Measurements from ENCODE around the gene SRC. TPM values are rescaled to one million over a fixed set of nuclear protein-coding genes. Genes with fewer than 3 reads are reported as not detected.

The SRC gene
- total RNA-seq, 2 experiments from 2014 or later, result 5.3 to 6.1 TPM

DNA sequence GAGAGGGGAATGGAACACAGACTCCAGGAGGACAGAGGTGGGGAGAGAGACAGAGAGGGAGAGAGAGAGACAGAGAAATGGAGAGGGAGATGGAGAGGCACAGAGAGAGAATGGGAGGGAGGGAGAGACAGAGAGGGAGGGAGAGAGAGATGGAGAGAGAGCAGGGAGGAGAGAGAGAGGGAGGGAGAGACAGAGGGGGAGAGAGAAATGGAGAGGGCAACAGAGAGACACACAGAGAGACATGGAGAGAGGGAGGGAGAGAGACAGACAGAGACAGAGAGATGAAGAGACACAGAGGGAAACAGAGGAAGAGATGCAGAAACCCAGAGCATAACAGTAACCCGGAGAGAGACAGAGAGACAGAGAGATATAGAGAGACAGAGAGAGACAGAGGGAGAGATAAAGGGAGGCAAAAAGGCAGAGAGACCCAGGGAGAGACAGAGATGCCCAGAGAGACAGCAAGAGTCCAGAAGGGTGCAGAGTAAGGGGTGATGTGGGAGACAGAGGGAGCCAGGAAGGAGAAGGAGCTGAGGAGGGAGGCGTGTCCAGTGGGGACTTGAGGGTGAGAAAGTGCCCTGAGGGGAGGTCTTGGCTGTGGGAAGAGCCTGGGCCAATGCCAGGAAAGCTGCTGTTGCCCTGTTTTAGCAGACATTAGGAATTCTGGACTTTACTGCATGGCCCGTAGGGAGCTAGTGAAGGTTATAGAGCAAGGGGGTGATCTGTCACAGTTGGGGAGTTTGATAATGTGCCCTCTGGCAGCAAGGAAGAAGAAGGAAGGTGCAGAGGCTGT, 78.3 kb downstream of the SRC start:
- POLR2A ChIA-PET, result no interaction called here
- Mint-ChIP-seq H3K9me3 (no peaks in the 10 kb centered on the region), H3K27me3 (peaks cover 10% of the 10 kb centered on the region), H3K4me1 (ENCODE audit: low read depth) (no peaks in the 10 kb centered on the region), H3K36me3 (no peaks in the 10 kb centered on the region), H3K4me3 (no peak overlapping the region), H3K27ac (no peak overlapping the region)
- no peak for DNase-seq
- intact Hi-C loops (cut with micrococcal nuclease), result no loop called here
- CTCF ChIA-PET, result no interaction called here

DNA sequence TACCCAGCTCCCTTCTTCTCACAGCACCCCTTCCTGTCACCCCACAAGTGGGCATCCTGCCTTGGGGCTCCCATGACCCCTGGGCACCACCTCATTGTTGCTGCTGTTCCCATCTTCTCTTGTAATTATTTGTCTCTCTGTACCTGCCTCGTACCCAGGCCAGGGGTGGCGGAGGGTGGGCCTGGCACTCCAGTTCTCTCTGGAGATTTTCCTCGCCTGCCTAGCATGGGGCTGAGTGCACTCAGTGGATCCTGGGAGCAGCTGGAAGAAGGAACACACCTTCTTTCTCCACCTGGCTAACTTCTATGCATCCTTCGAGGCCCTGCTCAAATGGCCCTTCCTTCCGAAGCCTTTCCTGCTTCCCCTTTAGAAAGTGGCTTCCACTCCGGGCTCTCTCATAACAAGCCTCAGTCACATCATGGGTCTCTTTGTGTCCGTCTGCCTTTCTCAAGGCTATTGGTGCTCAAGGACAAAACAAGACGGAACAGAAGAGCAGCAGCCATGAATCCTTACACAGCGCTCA, 79.2 kb downstream of the SRC start:
- Mint-ChIP-seq H3K27me3 (peaks cover 10% of the 10 kb centered on the region), H3K4me1 (ENCODE audit: low read depth) (no peaks in the 10 kb centered on the region), H3K27ac (no peak overlapping the region), H3K4me3 (no peak overlapping the region), H3K36me3 (no peaks in the 10 kb centered on the region), H3K9me3 (no peaks in the 10 kb centered on the region)
- CTCF ChIA-PET, result no interaction called here
- no peak for DNase-seq
- POLR2A ChIA-PET, result no interaction called here
- intact Hi-C loops (cut with micrococcal nuclease), result no loop called here

DNA sequence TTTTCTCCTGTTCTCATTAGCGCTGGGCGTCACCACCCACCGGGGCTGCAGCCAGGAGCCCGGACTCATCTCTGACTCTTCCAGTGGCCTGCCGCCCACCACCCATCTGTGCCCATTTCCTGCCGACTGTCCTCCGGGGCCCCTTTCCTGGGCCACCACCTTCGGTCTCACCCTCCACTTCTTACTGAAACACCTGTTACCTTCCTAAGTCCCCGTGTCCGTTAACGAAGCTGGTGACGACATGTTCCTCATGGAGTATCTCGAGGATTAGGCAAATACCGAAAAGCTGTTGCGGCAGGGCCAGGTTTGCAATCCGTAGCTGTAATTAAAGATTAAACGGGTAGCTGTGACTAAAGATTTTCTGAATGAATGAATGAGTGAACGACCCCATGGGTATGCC, 80.2 kb downstream of the SRC start:
- no peak for DNase-seq
- no peak overlapping the region for H3K27ac Mint-ChIP-seq
- ChIA-PET POLR2A (no interaction called here), CTCF (no interaction called here)
- no peaks in the 10 kb centered on the region for H3K4me1 Mint-ChIP-seq (ENCODE audit: low read depth)
- peaks cover 7% of the 10 kb centered on the region for H3K27me3 Mint-ChIP-seq
- H3K4me3 Mint-ChIP-seq, result no peak overlapping the region
- intact Hi-C loops (cut with micrococcal nuclease), result no loop called here
- H3K36me3 Mint-ChIP-seq, result no peaks in the 10 kb centered on the region
- H3K9me3 Mint-ChIP-seq, result no peaks in the 10 kb centered on the region

DNA sequence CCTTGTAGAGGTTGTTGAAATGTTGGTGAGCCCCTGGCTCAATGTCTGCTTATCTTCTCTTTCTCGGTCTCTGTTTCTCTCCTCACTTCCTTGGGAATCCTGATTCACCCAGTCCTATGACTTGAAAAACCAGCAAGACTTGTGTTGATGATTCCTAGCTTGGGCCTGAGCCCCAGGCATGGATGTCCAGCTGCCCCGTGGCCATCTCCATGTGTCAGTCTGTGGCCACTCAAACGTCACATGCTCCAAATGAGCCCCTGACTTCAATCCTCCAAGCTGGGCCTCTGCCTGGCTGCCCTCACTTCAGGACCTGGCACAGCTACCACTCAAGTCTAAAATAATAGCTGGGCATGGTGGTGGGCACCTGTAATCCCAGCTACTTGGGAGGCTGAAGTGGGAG, 81.0 kb downstream of the SRC start:
- ChIA-PET CTCF (no interaction called here), POLR2A (no interaction called here)
- DNase-seq, result no peak
- Mint-ChIP-seq H3K27ac (no peak overlapping the region), H3K27me3 (peaks cover 5% of the 10 kb centered on the region), H3K4me3 (no peak overlapping the region), H3K36me3 (no peaks in the 10 kb centered on the region), H3K4me1 (ENCODE audit: low read depth) (no peaks in the 10 kb centered on the region), H3K9me3 (no peaks in the 10 kb centered on the region)
- intact Hi-C loops (cut with micrococcal nuclease), result no loop called here

DNA sequence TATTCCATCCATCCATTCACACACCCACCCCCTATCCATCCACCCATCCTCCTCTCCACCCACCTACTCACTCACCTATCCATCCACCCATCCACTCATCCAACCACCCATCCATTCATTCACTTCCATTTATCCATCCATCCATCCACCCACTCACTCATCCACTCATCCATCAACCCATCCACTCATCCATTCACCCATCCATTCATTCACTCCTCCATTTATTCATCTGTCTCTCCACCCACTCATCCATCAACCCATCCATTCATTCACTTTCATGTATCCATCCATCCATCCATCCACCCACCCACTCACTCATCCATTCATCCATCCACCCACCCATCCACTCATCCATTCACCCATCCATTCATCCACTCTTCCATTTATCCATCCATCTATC, 84.1 kb downstream of the SRC start:
- DNase-seq, result no peak
- Mint-ChIP-seq H3K27me3 (no peaks in the 10 kb centered on the region), H3K27ac (no peak overlapping the region), H3K4me1 (ENCODE audit: low read depth) (no peaks in the 10 kb centered on the region), H3K36me3 (no peaks in the 10 kb centered on the region), H3K4me3 (no peak overlapping the region), H3K9me3 (no peaks in the 10 kb centered on the region)
- intact Hi-C loops (cut with micrococcal nuclease), result no loop called here
- ChIA-PET CTCF (no interaction called here), POLR2A (no interaction called here)

DNA sequence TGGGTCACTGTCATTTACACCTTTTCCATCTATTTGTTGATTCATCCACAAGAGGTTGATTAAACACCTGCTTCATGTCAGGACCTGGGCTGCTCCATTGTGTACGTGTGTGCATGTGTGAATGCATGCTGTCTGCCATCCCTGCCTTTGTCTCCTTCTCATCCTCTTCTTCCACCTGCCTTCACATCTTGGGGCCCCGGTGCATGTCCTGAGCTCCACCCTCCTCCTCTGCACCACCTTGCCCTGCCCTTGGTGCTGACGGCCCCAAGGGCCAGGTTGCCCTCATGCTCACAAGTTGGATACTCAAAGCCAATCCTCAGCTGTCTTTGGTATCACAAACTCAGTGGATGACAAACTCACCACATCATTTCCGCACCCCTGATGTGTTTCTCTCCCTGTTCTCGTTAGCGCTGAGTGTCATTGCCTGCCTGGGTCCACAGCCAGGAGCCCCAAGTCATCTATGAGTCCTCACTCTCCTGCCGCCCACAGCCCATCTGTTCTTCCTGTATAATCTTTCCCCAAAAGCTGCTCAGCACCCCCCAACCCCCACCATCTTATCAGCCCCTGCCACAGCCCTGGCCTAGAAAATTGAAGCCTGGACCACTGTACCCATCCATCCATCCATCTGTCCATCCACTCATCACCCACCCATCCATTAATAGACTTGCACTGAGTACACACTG, 85.0 kb downstream of the SRC start:
- ChIA-PET POLR2A (no interaction called here), CTCF (no interaction called here)
- H3K27ac Mint-ChIP-seq, result no peak overlapping the region
- no peaks in the 10 kb centered on the region for H3K9me3 Mint-ChIP-seq
- no peaks in the 10 kb centered on the region for H3K4me1 Mint-ChIP-seq (ENCODE audit: low read depth)
- H3K4me3 Mint-ChIP-seq, result no peak overlapping the region
- intact Hi-C loops (cut with micrococcal nuclease), result no loop called here
- H3K27me3 Mint-ChIP-seq, result no peaks in the 10 kb centered on the region
- H3K36me3 Mint-ChIP-seq, result no peaks in the 10 kb centered on the region
- DNase-seq, result no peak

DNA sequence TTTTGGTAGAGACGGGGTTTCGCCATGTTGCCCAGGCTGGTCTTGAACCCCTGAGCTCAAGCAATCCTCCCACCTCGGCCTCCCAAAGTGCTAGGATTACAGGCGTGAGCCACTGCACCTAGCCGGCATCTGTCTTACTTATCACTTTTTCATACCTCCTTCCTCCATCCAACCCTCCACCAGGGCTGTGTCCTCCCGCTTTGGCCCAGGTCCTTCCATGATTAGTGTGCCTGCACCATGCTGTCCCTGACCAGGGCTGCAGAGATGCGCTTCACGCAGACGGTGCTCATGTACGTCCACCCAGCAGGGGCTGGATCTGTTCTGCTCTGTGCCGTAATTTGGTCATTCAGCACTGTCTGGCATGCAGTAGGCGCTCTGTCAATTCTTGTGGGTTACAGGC, 85.8 kb downstream of the SRC start:
- ChIA-PET POLR2A (no interaction called here), CTCF (no interaction called here)
- no peak overlapping the region for H3K4me3 Mint-ChIP-seq
- H3K36me3 Mint-ChIP-seq, result no peaks in the 10 kb centered on the region
- intact Hi-C loops (cut with micrococcal nuclease), result no loop called here
- H3K27ac Mint-ChIP-seq, result no peak overlapping the region
- H3K4me1 Mint-ChIP-seq (ENCODE audit: low read depth), result no peaks in the 10 kb centered on the region
- no peaks in the 10 kb centered on the region for H3K9me3 Mint-ChIP-seq
- DNase-seq, result no peak
- H3K27me3 Mint-ChIP-seq, result no peaks in the 10 kb centered on the region

DNA sequence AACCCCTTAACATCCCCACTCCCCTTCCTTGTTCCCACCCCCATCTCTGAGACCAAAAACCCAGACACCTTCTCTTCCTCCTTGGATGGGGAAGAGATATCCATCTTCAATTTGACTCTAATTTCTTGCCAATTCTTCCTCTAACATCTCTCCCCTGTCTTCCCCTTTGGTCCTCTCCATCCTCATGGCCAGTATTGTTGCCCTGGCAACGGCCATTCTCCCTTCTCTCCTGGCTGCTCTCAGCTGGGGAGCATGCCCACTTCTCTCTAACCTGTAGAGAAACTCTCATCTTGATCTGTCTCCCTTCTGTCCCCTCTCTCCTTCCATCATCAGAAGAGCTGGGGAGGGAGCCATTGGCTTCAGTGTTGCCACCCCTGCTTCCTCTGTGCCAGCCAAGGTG, 86.7 kb downstream of the SRC start:
- no peak for DNase-seq
- no peak overlapping the region for H3K4me3 Mint-ChIP-seq
- POLR2A ChIA-PET, result no interaction called here
- intact Hi-C loops (cut with micrococcal nuclease), result no loop called here
- H3K27ac Mint-ChIP-seq, result no peak overlapping the region
- H3K36me3 Mint-ChIP-seq, result no peaks in the 10 kb centered on the region
- H3K4me1 Mint-ChIP-seq (ENCODE audit: low read depth), result no peaks in the 10 kb centered on the region
- no peaks in the 10 kb centered on the region for H3K27me3 Mint-ChIP-seq
- H3K9me3 Mint-ChIP-seq, result no peaks in the 10 kb centered on the region
- CTCF ChIA-PET, result no interaction called here

DNA sequence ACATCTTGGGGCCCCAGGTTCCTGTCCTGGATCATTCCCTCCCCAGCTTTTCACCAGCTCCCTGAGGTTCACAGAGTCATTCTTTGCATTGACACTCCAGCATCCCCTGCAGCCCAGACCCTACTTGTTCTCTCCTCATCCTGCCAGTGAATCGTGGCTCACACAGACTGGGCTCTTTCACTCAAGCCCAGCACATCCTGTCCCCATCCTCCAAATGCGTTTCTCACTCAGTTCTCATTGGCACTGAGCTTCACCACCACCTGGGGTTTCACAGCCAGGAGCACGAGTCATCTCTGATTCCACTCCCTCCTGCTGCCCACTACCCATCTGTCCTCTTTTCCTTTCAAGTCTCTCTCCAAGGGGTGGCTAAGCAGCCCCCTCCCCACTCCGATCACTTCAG, 89.7 kb downstream of the SRC start:
- H3K9me3 Mint-ChIP-seq, result no peaks in the 10 kb centered on the region
- no peaks in the 10 kb centered on the region for H3K4me1 Mint-ChIP-seq (ENCODE audit: low read depth)
- CTCF ChIA-PET, result no interaction called here
- H3K36me3 Mint-ChIP-seq, result no peaks in the 10 kb centered on the region
- no peak for DNase-seq
- intact Hi-C loops (cut with micrococcal nuclease), result no loop called here
- H3K27me3 Mint-ChIP-seq, result no peaks in the 10 kb centered on the region
- POLR2A ChIA-PET, result no interaction called here
- H3K27ac Mint-ChIP-seq, result no peak overlapping the region
- no peak overlapping the region for H3K4me3 Mint-ChIP-seq

DNA sequence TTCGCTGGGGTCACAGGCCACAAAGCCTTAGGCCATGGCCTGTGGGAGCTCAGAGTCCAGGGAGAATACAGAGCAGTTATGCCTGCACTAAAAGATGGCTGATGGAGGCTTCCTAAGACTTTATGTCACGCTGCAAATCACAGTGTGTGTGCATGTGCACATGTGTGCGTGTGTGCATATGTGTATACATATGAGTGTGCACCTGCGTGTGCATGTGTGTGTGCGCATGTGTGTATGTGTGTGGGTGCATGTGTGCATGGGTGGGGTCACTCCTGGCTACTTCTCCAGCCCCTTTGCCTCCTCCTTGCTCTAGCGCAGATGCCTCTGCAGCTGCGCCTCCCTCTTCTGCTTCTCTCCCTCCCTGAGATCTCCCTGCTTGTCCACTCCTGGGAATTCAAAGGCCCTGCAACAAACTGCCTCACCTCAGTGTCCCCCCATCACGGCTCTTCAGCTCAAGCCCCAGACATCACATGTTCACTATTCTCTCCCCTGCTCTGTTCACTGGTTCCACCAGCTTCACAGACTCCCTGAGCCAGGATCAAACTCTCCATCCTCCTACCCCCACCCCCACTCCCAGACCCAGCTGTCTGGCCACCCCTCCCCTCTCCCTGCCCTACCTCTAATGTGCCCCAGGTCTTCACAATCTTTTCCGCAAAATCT, 90.7 kb downstream of the SRC start:
- Mint-ChIP-seq H3K27ac (no peak overlapping the region), H3K4me1 (ENCODE audit: low read depth) (no peaks in the 10 kb centered on the region)
- POLR2A ChIA-PET, result no interaction called here

DNA sequence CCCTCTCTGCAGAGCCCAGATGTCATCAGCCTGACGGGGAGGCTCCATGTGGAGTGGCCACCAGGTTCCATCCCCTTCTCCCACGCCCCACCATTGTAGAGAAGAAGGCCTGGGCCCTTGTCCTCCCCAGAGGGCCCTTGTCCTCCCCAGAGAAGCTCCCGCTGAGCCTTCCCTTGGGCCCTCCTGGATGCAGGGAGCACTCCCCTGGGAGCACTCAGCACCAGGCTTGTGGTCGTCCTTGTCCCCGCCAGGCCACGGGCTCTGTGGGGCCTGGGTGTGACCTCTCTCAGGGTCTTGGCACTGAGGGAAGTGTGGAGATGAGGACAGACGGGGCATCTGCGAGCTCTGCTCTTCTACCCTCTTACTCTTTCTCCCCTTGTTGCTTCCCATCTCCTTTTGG, 91.7 kb downstream of the SRC start:
- CTCF ChIA-PET, result no interaction called here
- H3K4me1 Mint-ChIP-seq (ENCODE audit: low read depth), result no peaks in the 10 kb centered on the region
- no peak overlapping the region for H3K4me3 Mint-ChIP-seq
- no peaks in the 10 kb centered on the region for H3K9me3 Mint-ChIP-seq
- no peak overlapping the region for H3K27ac Mint-ChIP-seq
- no peaks in the 10 kb centered on the region for H3K27me3 Mint-ChIP-seq
- intact Hi-C loops (cut with micrococcal nuclease), result no loop called here
- DNase-seq, result no peak
- POLR2A ChIA-PET, result no interaction called here
- no peaks in the 10 kb centered on the region for H3K36me3 Mint-ChIP-seq

More for the DNA sequence above, 90.7 kb downstream of the SRC start:
- H3K36me3 Mint-ChIP-seq, result no peaks in the 10 kb centered on the region
- H3K27me3 Mint-ChIP-seq, result no peaks in the 10 kb centered on the region
- no peak overlapping the region for H3K4me3 Mint-ChIP-seq
- H3K9me3 Mint-ChIP-seq, result no peaks in the 10 kb centered on the region
- intact Hi-C loops (cut with micrococcal nuclease), result no loop called here
- DNase-seq, result no peak
- CTCF ChIA-PET, result no interaction called here

DNA sequence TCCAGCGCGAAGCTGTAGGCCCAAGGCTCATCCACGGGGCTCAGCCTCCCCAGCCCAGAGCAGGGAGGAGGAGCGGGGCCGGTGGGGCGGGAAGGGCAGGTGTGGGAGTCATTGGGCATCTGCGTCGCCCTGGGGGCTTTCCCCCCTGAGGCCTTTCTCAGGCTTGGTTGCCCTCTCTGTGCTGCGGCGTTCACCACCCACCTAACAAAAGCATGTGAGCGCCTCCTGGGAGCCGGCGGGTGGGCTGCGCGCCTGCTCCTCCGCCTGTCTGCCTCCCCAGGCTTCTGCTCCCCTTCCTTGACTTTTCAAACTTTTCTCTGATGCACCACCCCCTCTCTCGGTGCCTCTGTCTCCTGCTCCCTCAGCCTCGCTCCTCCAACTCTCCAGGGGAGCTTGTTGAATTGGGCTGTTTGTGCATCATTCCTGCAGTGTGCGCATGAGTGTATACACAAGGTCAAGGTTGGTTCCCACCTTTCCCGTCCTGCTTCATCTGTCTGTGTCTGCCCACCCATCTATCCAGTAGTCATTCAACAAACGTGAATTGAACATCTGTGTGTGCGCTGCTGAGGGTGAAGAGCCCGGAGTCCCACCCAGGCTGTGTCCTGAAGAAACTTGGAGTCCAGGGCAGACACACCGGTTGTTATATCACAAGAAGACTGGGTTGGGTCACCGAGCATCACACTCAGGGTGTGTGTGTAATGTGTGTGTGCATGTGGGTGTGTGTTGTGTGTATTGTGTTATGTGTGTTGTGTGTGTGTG, 92.7 kb downstream of the SRC start:
- POLR2A ChIA-PET, result no interaction called here
- Mint-ChIP-seq H3K36me3 (no peaks in the 10 kb centered on the region), H3K27ac (no peak overlapping the region), H3K27me3 (no peaks in the 10 kb centered on the region), H3K4me1 (ENCODE audit: low read depth) (no peaks in the 10 kb centered on the region), H3K4me3 (no peak overlapping the region), H3K9me3 (no peaks in the 10 kb centered on the region)
- intact Hi-C loops (cut with micrococcal nuclease), result no loop called here
- CTCF ChIA-PET, result no interaction called here
- DNase-seq, result no peak

Measured in activated CD4-positive, alpha-beta memory T cell treated with anti-CD3 and anti-CD28 coated beads for 36 hours (primary cell).